SU-DHL-6 (cell line): ENCODE results near the gene CLSTN3.

Experiments used
- H2AFZ ChIP-seq: fragments of 200-600 bp; sonication (generic); 2 replicates; pipeline ENCODE4 v1.6.1; 2014; ENCODE audit warnings: low read depth, mild to moderate bottlenecking, moderate library complexity, mixed read lengths, antibody characterized with exemption, low read length; ENCODE audit not compliant: severe bottlenecking
- H3F3A ChIP-seq: fragments of 200-600 bp; shearing (Covaris generic); 2 replicates; pipeline ENCODE4 v1.6.0; 2016; ENCODE audit warnings: antibody characterized with exemption, mild to moderate bottlenecking; ENCODE audit not compliant: insufficient read depth
- H3K27ac ChIP-seq: fragments of 200-600 bp; sonication (generic); 2 replicates; pipeline ENCODE4 v1.5.1; 2016; ENCODE audit warnings: low read depth, mild to moderate bottlenecking, low read length, moderate library complexity, mixed read lengths
- H3K27me3 ChIP-seq: fragments of 200-600 bp; sonication (generic), shearing (Covaris generic); 2 replicates; pipeline ENCODE4 v1.6.0; 2014; ENCODE audit warnings: mild to moderate bottlenecking, low read length
- H3K36me3 ChIP-seq: fragments of 200-600 bp; sonication (generic); 2 replicates; pipeline ENCODE4 v1.6.1; 2014; ENCODE audit warnings: mild to moderate bottlenecking, low read length, mixed read lengths
- H3K4me2 ChIP-seq: fragments of 300-600, 200-600 bp; shearing (Covaris generic), sonication (generic); 2 replicates; pipeline ENCODE4 v1.6.0; 2014; ENCODE audit warnings: low read length, low read depth, mild to moderate bottlenecking; ENCODE audit not compliant: poor library complexity, severe bottlenecking
- H3K4me3 ChIP-seq: fragments of 200-600 bp; sonication (generic); 2 replicates; pipeline ENCODE4 v1.5.1; 2014; ENCODE audit warnings: antibody characterized with exemption, low read length, mild to moderate bottlenecking, mixed read lengths; ENCODE audit not compliant: insufficient read depth, poor library complexity, severe bottlenecking
- H3K79me2 ChIP-seq: fragments of 200-600 bp; sonication (generic); 2 replicates; pipeline ENCODE4 v1.6.1; 2014; ENCODE audit warnings: mild to moderate bottlenecking, low read length, moderate library complexity; ENCODE audit not compliant: insufficient read depth
- H3K9ac ChIP-seq: fragments of 200-600 bp; sonication (generic); 2 replicates; pipeline ENCODE4 v1.7.0; 2014; ENCODE audit warnings: mild to moderate bottlenecking, low read length
- H3K9me2 ChIP-seq: fragments of 200-600 bp; sonication (generic); replicated peaks from 2 replicates; pipeline ENCODE4 v1.6.1; 2014; ENCODE audit warnings: low read length; ENCODE audit not compliant: insufficient read depth
- H3K9me3 ChIP-seq: fragments of 200-600 bp; sonication (generic); 2 replicates; pipeline ENCODE4 v1.6.1; 2014; ENCODE audit warnings: low read length, mixed read lengths; ENCODE audit not compliant: insufficient read depth
- H4K20me1 ChIP-seq: fragments of 200-600 bp; sonication (generic); 2 replicates; pipeline ENCODE4 v1.6.1; 2014; ENCODE audit warnings: low read depth, mild to moderate bottlenecking, antibody characterized with exemption, low read length, moderate library complexity, mixed read lengths
- EZH2phosphoT487 ChIP-seq: fragments of 200-600 bp; sonication (generic), shearing (Covaris generic); conservative IDR thresholded peaks from 2 replicates; pipeline ENCODE4 v1.6.1; 2018; ENCODE audit warnings: mild to moderate bottlenecking, antibody characterized with exemption, low read length, moderate library complexity, mixed read lengths
- TF ChIP-seq, protein P1 (sequence below): fragments of 200-600 bp; sonication (generic); IDR thresholded peaks from one replicate; pipeline ENCODE4 v1.5.1; 2017; ENCODE audit warnings: antibody characterized with exemption, mild to moderate bottlenecking, low read length, moderate library complexity; ENCODE audit not compliant: insufficient read depth, poor library complexity, severe bottlenecking

Gene CLSTN3

DNA sequence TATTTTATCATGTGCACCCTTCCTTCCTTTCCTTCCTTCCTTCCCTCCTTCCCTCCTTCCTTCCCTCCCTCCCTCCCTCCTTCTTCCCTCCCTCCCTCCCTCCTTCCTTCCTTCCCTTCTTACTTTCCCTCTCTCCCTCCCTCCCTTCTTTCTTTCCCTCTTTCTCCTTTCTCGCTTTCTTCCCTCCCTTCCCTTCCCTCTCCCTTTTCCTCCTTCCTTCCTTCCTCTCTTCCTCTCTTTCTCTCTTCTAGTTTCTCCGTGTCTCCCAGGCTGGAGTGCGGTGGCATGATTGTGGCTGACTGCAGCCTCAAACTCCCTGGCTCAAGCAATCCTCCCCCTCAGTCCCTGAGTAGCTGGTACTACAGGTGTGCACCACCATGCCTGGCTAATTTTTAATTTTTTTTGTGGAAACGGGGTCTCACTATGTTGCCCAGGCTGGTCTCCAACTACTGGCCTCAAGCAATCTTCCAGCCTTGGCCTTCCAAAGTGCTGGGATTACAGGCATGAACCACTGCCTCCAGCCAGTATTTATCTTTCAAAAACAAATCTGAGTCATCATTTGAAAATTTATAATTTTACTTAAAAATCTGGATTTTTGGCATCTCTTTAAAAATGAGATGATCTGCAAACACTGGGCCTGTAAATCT, 29.0 kb upstream of the CLSTN3 start:
- Histone ChIP-seq H2AFZ (no peak overlapping the region), H3K27ac (no peak overlapping the region), H3K36me3 (no peaks in the 10 kb centered on the region; the same call in 1 of the 2 replicates), H3K9ac (no peak overlapping the region), H3K9me3 (peaks cover 4% of the 10 kb centered on the region), H3K4me2 (no peak overlapping the region), H3K4me3 (no peak overlapping the region), H4K20me1 (no peaks in the 10 kb centered on the region), H3F3A (no peaks in the 10 kb centered on the region), H3K79me2 (no peaks in the 10 kb centered on the region), H3K27me3 (no peaks in the 10 kb centered on the region), H3K9me2 (no peaks in the 10 kb centered on the region)
- TF ChIP-seq, protein P1, sequence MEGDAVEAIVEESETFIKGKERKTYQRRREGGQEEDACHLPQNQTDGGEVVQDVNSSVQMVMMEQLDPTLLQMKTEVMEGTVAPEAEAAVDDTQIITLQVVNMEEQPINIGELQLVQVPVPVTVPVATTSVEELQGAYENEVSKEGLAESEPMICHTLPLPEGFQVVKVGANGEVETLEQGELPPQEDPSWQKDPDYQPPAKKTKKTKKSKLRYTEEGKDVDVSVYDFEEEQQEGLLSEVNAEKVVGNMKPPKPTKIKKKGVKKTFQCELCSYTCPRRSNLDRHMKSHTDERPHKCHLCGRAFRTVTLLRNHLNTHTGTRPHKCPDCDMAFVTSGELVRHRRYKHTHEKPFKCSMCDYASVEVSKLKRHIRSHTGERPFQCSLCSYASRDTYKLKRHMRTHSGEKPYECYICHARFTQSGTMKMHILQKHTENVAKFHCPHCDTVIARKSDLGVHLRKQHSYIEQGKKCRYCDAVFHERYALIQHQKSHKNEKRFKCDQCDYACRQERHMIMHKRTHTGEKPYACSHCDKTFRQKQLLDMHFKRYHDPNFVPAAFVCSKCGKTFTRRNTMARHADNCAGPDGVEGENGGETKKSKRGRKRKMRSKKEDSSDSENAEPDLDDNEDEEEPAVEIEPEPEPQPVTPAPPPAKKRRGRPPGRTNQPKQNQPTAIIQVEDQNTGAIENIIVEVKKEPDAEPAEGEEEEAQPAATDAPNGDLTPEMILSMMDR, result no peak
- TF ChIP-seq EZH2phosphoT487, result no peak

GRCh38 chr12:7101694-7102131, 28.5 kb upstream of the CLSTN3 start:
- Histone ChIP-seq H3K36me3 (no peaks in the 10 kb centered on the region; the same call in 1 of the 2 replicates), H3K4me2 (no peak overlapping the region)
- TF ChIP-seq, protein P1, result no peak
- TF ChIP-seq EZH2phosphoT487, result no peak

DNA sequence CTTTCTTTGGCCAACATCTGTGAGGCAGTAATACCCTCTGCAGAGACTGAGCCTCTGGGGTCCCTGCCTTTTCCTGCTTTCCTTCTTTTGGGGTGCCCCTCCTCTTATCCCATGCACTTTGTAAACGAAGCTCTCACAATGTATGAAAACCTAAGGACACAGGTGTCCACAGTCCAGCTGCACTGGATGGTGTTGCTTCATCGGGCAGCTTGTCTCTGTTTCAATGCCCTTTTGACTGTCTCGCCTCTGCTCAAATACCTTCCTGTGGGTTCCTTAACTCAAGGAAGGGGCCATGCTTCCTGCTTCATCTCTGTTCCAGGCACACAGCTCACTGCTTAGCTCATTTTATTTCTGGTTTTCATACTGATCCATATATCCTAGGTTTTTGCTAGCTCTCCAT, 27.6 kb upstream of the CLSTN3 start:
- Histone ChIP-seq H3F3A (no peaks in the 10 kb centered on the region; the same call in 1 of the 2 replicates), H3K9me3 (peaks cover 7% of the 10 kb centered on the region), H3K9me2 (no peaks in the 10 kb centered on the region), H3K4me3 (no peak overlapping the region), H3K27me3 (no peaks in the 10 kb centered on the region), H2AFZ (no peak overlapping the region), H3K4me2 (no peak overlapping the region), H3K79me2 (no peaks in the 10 kb centered on the region), H4K20me1 (no peaks in the 10 kb centered on the region), H3K9ac (no peak overlapping the region), H3K27ac (no peak overlapping the region), H3K36me3 (no peaks in the 10 kb centered on the region; the same call in 1 of the 2 replicates)
- TF ChIP-seq, protein P1, result no peak
- no peak for TF ChIP-seq EZH2phosphoT487

More at GRCh38 chr12:7101694-7102131, 28.5 kb upstream of the CLSTN3 start:
- Histone ChIP-seq H3K9ac (no peak overlapping the region), H2AFZ (no peak overlapping the region), H3K79me2 (no peaks in the 10 kb centered on the region), H3K4me3 (no peak overlapping the region), H3F3A (no peaks in the 10 kb centered on the region), H3K27ac (no peak overlapping the region), H3K9me2 (no peaks in the 10 kb centered on the region), H4K20me1 (no peaks in the 10 kb centered on the region), H3K9me3 (peaks cover 7% of the 10 kb centered on the region), H3K27me3 (no peaks in the 10 kb centered on the region)
